ENCODE measurements around the gene PPAT.
"Not testable (repeated sequence)": the region's sequence is repeated elsewhere in the genome, so short reads cannot be mapped to it uniquely, and the experiment has no call there.

Gene PPAT

DNA sequence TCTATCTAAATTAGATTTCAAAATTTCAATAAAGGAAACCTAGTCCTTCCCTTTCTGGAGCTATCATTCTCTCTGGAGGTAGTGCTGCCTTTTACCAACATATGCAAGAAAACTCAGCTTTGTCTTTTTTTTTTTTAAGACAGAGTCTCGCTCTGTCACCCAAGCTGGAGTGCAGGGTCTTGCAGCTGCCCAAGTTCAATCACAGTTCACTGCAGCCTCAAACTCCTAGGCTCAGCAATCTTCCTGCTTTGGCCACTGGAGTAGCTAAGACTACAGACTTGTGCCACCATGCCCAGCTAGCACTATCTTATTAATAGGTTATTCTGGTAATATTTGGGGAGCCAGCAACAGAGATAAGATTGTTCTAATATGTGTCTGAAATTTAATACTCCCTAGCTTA lies 60.5 kb downstream of the PPAT start:
- DNase-seq, result no peak

DNA sequence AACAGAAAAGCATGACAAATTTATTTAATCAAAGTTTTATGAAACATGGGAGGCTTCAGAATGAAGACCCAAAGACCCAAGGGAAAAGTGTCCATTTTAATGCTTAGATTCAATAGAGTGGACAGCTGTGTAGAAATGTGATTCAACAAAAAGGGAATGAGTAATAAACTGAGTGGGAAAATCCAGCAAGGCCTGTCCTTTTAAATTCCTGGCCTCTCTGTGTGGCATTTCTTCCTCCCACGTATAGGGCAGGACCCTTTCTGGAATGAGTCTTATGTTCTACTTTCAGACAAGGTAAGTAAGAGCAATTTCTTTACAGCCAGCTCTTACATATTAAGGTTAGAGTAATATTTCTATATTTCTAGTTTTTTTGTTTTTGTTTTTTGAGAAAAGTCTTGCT lies 62.6 kb downstream of the PPAT start:
- no peak for DNase-seq

DNA sequence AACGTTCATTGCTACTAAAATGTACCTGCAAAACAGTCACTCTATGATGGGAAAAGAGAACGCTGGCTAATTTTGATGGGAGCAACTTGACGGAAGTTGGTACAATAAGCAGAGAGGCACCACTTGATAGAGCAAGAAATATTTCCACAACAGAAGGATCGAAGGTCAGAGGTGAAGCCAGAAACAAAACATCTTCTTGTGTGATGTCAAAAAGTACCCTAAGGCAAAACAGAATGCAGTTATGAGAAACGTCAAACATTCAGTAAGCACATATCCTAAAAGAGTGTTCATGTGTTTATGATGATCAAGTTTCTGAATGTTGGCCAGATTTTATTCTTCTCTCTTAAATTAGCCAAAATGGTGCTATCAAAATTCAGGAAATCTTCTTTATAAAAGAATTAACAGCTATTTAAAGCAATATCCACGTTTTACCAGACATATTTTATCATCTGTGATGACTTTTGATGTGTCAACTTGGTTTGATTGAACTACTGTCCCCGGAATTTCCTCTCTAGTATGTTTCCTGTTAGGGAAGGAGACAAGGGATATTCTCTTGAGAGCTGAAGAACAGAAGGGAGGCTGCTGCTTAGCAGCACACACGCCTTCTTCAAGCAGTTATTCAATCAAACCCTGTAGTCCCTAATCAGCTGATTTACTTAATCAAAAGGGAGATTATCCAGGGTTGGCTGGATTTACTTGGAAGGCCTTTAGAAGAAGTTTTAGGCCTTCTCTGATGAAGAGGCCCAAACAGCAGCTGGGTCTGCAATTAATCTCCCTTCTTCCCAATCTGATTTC lies 63.8 kb downstream of the PPAT start:
- DNase-seq, result no peak

DNA sequence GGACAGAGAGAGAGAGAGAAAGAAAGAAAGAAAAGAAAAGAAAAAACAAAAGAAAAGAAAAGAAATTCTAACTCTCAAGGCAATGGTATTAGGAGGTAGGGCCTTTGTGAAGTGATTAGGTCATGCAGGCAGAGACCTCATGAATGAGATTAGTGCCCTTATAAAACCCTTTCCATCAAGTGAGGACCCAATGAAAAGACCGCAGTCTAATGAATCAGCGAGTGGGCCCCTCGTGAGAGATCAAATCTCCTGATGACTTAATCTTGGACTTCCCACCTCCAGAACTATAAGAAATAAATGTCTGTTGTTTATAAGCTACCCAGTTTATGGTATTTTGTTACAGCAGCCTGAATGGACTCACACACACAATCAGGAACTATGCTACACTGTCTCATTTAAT lies 65.0 kb downstream of the PPAT start:
- DNase-seq, result no peak

DNA sequence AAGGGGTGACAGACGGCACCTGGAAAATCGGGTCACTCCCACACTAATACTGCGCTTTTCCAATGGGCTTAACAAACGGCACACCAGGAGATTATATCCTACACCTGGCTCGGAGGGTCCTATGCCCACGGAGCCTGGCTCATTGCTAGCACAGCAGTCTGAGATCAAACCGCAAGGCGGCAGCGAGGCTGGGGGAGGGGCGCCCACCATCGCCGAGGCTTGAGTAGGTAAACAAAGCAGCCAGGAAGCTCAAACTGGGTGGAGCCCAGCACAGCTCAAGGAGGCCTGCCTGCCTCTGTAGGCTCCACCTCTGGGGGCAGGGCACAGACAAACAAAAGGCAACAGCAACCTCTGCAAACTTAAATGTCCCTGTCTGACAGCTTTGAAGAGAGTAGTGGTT lies 72.4 kb downstream of the PPAT start:
- DNase-seq, result not testable (repeated sequence)

DNA sequence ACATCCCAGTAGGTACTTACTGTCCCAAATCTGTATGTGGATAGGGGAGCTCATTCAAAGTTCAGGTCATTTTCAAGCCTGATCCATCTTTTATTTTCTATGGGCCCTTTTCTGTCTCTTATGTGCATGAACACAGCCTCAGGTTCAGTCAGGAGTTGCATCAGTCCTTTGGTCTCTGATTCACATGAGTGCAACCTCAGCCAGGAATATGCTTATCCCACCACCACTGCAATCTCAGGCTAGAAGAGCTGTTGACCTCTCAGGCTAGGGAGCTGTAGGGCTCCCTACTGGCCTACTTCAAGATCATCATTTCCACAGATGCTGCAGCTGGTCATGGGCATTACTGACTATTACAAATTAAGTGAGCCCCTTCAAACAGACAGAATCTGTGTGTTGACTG lies 75.3 kb downstream of the PPAT start:
- no peak for DNase-seq

DNA sequence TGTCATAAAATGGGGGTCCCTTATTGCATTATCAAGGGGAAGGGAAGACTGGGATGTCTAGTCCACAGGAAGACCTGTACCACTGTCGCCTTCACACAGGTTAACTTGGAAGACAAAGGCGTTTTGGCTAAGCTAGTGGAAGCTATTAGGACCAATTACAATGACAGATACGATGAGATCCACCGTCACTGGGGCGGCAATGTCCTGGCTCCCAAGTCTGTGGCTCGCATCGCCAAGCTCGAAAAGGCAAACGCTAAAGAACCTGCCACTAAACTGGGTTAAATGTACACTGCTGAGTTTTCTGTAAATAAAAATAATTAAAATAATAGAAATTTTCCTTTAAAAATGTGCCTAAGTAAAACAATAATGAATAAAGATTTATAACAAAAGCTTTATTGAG lies 78.8 kb downstream of the PPAT start:
- no peak for DNase-seq

DNA sequence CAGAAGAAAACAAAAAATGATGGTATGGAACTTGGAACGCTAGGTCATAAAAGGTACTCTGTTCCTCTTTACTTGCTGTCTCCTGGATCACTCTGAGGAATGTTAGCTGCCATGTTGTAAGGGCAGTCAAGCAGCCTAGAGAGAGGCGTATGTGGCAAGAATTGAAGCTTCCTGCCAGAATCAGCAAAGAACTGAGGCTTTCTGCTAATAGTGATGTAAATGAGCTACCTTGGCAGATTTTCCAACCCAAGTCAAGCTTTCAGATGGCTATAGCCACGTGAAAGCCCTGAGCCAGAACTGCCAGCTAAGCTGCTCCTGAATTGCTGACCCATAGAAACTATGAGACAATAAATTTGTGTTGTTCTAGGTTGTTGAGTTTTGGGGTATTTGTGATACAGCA lies 86.8 kb downstream of the PPAT start:
- DNase-seq, result no peak

DNA sequence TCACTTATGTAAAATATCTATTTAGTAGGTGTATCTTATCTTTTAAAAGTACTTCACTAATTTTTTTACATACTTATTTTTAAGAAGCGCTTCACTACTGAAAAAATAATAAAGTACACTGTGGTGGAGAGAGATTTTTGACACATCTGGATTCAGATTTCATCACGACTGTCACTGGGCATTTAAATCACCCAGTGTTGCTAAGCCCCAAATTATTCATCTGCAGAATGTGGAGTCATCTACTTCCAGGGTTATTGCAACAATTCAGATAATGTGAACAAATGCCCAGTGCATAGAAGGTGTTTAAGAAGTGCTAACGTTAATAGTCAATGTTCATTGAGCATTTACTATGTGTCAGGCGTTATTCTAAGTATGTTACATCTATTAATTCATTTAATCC lies 90.0 kb downstream of the PPAT start:
- DNase-seq, result no peak
